GM12892 (cell line): ENCODE measurements around the gene MGAT5.

Experiments
- POLR2A ChIP-seq: IDR thresholded peaks from 2 replicates; pipeline ENCODE4 v1.6.1; 2011; ENCODE audit warnings: low read depth, low read length, control low read depth
- POLR2AphosphoS5 ChIP-seq: IDR thresholded peaks from 2 replicates; pipeline ENCODE4 v1.6.1; 2011; ENCODE audit warnings: low read depth, low read length, control low read depth
- TAF1 ChIP-seq: IDR thresholded peaks from 2 replicates; pipeline ENCODE4 v1.6.1; 2011; ENCODE audit warnings: low read depth, mild to moderate bottlenecking, control low read depth, low read length, borderline replicate concordance

DNA sequence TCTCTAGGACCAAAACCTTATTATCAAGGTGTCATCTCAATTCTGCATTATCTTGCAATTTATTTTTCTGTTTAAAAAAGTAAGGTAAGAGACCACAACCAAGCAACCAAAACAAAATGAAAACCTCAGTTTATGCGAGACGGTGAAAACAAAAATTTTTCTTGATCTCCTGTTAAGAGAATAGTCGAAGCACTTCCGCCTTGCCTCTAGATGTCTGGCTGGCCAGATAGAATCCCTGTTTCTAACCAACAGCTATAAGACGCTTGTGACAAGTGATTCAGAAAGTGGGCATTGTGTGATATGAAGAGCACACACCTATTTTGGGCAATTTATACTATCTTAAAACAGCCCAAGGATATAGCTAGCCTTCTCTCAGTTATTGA, 51.2 kb downstream of the MGAT5 start:
- no peak for TF ChIP-seq TAF1
- TF ChIP-seq POLR2A: no peak
- TF ChIP-seq POLR2AphosphoS5: no peak
